ENCODE measurements around the gene ADRA2B.
"Not testable (repeated sequence)": the region's sequence is repeated elsewhere in the genome, so short reads cannot be mapped to it uniquely, and the experiment has no call there.

ADRA2B gene

DNA sequence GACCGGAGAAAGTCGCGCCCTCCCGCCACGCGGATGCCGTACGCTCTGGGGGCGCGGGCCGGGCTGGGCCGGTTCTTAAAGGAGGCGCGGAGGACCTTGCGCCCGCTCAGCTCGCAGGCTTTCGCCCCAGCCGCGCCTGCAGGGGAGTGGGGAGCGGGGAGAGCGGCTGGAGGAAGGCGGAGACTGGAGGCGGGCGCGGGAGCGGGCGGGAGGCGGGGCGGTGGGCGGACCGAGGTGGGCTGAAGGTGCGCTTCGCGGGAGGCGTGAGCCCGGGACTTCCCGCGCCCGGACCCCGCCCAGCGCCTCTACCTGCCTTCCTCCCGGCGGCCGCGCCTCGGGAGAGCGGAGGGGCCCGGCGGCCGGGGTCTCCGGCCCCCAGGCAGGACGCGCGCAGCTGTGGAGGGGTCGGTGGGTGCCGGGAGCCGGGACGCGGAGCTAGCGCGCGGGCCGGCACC, at the start of gene ADRA2B:
Gene ADRA2B, minus strand, starts transcription at position 148 of the 455 bp plus-strand sequence. CDS start 422 bp downstream, outside the sequence.
- peak; percentile 63 for DNase-seq (ENCODE audit: low spot score)

- DNase-seq (ENCODE audit: low spot score), result no peak
These were observed 48.3 kb upstream of the ADRA2B start for GRCh38 chr2:96164459-96165184.

DNA sequence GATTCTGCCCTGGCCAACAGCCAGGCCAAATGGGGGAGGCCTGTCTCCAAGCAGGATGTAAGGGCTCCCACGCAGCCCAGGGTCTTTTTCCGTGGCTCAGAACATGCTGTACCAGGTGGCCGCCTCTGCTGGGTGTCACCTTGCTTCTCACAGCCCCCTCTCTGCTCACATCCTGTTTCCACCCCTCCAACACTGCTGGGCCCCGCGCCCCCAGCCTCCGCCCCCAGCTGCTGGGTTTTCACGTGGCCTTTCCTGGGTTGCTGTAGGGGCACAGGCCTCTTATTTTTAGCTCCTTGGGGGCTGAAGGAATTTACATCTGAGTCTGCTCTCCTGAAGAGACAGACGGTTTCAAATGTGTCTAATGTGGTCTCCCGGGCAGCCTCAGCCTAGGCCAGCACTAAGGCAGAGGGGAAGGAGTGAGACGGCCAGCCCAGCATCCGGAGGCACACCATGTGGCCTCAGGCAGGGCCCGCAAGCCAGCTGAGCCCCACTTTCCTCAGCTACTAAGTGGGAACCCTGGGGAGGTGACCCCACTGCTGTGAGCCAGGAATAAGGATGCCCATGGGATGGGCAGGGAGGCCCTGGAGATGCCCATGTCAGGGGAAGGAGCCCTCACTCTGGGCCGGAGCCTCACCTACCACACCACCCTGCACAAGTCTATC, 47.5 kb upstream of the ADRA2B start:
- no peak for DNase-seq (ENCODE audit: low spot score)

DNA sequence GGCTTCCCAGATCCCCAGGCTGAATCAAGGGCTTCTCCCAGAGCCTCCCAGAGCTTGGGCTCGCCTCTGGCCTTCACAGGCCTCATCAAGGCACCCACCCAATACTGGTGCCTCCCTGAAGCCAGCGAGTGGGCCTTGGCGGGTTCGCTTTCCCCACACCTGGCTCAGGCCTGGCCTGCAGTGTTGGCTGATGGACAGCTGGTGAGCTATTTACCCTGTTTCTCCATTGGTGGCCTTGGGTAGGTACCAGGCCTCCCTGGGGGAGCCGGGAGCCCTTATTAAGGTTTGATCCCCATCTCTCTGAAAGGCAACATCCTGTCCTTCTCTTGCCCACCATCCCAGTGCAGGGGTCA, 47.0 kb upstream of the ADRA2B start:
- DNase-seq (ENCODE audit: low spot score), result no peak

DNA sequence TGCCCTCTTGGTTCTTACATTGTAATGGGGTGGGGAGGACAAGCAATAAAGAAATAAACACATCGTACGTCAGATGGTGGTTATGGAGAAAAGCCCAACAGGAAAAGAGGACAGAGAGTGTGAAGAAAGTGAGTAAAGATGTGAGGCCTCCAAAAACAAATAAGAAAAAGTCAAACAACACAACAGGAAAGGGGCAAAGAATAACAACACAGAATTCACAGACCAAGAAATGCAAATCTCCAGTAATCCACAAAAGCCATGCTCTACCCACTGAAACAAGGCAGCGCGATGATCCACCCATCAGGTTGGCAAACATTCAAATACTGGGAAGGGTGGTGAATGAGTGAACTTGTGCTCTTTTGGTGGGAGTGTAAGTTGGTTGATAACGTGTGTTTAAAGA, 45.5 kb upstream of the ADRA2B start:
- no peak for DNase-seq (ENCODE audit: low spot score)

DNA sequence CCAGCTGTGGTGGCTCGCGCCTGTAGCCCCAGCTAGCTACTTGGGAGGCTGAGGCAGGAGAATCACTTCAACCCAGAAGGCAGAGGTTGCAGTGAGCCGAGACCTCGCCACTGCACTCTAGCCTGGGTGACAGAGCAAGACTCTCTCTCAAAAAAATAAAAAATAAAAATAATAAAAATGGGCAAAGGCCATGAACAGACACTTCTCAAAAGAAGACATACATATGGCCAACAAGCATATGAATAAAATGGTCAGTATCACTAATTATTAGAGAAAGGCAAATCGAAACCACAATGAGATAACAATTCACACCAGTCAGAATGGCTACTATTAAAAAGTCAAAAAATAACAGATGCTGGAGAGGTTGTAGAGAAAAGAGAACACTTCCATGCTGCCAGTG, 44.0 kb upstream of the ADRA2B start:
- DNase-seq (ENCODE audit: low spot score), result not testable (repeated sequence)

DNA sequence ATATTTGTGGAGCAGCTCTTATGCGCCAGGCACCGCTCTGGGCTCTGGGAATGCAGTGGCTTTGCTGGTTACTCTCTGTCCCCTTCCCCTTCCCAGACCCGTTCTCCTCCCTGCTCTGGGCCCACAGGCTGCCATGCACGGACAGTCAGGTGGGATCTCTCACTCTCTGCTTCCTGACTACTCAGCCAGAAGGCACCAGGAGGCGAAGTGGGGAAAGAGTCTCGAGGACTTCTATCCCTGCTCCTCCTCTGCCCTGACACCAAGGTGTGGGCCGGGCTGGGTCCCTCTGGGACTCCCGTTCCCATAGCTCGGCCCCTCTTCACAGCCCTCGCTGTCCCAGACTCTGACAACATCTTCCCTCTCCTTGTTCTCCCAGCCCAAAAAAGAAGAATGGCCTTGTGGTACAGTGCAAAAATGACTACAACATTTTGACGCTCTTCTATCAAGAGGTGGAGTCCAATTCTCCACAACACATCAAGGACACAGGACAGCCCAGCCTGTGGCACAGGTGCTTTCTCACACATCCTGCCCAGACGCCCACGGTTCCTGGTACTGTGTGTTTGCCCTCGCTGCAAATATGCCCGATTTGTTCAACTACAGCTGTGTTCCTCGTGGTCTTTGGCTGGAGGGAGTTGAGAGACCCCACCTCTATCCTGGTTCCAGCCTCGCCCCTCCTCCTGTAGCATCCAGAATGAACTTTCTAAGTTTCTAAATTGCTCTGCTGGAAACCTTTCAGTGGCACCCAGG, 42.9 kb upstream of the ADRA2B start:
- no peak for DNase-seq (ENCODE audit: low spot score)

DNA sequence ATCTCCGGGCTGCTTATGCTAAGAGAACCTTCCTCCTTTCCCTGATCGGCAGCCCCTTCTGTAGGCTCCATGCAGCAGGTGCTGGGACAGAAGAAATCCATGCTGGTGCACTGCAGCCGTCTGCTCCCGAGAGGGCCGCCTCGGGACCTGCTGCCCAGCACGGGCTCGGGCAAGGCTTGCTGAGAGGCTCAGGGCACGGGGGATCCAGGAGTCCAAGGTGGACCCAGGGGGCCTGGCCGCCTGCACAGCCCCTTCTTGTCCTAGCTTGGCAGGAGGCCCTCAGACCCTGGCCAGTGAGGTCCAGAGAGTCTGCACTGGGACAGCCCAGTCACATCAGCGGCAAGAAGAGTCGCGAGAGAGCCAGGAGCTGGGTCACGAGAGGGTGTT, 42.2 kb upstream of the ADRA2B start:
- DNase-seq (ENCODE audit: low spot score), result no peak

GRCh38 chr2:96157649-96158553, 41.5 kb upstream of the ADRA2B start:
- DNase-seq (ENCODE audit: low spot score), result no peak

- no peak for DNase-seq (ENCODE audit: low spot score)
These were observed 40.7 kb upstream of the ADRA2B start for GRCh38 chr2:96156926-96157648.

DNA sequence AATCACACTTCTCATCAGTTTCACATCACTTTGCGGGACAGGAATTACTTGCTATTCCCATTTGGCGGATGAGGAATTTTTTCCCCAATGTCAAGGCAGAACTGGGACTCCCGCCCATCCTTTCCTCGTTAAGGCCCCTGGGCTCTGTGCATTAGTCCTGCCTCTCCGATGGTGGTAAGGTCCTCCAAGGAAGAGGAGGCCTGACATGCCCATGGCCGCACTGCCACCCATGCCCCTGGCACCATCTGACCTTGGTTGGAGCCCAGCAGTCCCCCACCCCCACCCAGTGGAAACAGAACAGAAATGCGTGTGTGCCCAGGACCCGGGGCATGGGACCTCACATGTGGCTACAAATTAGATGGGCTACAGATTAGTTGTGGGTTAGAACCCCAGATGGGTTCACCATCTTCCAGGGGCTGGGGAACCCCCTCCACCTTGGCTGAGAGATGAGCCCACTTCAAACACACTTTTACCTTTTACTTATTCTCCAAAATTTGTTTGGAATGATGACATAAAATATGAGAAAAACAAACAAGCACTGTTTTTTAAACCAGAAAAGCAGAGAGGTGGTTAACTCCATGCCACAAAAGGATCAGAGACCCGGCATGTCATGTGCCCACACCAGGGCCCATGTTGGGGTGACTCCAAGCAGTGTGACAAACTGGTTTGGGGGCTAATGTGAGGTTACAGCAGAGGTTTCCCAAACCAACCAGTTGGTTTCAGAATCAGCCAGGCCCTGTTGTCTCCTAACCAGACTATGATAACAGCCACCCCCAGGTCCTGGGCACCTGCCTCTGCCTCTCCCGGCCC, 39.8 kb upstream of the ADRA2B start:
- no peak for DNase-seq (ENCODE audit: low spot score)

- DNase-seq (ENCODE audit: low spot score), result no peak
These were observed 38.4 kb upstream of the ADRA2B start for GRCh38 chr2:96154506-96155380.

DNA sequence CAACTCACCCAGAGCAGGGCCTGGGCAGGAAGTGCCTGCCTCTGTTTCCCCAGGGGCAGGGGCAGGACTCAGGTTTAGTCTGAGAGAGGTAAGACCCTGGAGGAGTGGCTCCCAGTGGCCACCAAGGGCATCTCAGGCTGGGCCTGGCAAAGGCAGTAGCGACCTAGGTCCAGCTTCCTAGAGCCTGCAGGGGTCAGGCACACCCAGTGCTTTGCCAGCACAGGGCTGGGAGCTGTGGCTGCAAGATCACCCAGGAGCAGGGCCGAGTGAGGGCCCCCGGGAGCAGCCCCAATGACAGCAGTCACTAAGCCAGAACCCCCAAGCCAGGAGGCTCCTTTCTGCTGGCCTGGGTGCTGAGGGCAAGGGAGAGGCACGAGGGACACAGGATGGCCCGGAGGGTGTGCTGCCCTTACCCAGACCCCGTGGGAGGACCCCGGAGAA, 37.6 kb upstream of the ADRA2B start:
- DNase-seq (ENCODE audit: low spot score), result no peak

GRCh38 chr2:96153291-96153713, 36.9 kb upstream of the ADRA2B start:
- DNase-seq (ENCODE audit: low spot score), result no peak

- no peak for DNase-seq (ENCODE audit: low spot score)
These were observed 36.2 kb upstream of the ADRA2B start for GRCh38 chr2:96152304-96153161.

DNA sequence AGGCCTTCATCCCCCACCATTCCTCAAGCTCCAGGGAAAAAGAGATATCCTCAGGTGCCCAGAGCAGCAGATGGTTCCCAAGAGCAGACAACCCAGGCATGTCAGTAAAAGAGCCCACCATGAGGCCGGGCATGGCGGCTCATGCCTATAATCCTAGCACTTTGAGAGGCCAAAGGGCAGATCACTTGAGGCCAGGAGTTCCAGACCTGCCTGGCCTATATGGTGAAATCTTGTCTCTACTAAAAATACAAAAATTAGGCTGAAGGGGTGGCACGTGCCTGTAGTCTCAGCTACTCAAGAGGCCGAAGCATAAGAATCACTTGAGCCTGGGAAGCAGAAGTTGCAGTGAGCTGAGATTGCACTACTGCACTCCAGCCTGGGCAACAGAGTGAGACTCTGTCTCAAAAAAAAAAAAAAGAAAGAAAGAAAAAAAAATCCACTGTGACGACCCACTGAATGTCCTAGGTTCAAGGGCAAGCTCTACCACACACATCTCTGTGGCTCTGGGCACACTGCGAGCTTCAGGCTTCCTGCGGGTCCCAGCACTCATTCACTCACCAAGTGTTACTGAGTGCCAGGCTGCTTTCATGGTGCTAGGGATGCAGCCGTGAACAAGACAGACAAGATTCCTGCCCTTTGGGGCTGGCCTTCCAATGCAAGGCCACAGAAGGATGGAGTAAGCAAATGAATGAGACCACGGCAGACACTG, 35.4 kb upstream of the ADRA2B start:
- no peak for DNase-seq (ENCODE audit: low spot score)

DNA sequence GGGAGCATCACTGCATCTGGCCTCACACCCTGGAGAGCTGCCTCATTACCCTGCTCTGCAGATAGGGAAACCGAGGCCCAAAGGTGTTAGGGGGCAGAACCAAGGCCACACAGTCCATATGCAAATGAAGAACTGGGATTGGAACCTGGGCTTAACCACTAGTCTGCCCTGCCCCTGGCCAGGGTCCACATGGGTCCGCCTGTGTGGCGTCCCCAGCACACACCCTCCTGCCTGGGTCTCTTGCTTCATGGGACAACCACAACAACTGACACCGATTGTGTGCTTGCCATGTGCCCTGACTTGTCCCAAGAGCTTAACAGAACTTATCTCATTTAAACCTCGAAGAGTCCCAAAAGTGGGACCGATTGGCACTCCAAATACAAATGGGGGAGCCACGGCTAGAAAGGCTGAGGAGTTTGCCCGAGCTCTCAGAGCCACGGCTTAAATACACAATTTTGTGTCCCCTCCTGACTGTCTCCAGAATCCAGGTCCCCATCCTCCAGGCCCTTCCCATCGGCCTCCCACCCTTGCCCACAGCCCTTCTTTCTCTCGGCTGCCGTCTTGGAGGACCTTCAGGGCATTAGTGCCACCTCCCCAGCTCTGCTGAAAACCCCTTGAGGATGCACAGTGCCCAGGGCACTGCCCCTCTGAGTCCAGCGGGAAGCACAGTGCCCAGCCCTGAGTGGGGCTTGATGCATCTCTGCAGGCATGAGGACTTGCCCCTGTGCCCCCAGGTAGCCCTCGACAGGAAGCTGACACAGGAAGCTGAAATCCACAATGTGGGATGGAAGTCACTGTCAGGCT, 34.6 kb upstream of the ADRA2B start:
- no peak for DNase-seq (ENCODE audit: low spot score)

Measured in kidney tubule cell (primary cell).